ENCODE results near the gene MED12.

MED12 gene

DNA sequence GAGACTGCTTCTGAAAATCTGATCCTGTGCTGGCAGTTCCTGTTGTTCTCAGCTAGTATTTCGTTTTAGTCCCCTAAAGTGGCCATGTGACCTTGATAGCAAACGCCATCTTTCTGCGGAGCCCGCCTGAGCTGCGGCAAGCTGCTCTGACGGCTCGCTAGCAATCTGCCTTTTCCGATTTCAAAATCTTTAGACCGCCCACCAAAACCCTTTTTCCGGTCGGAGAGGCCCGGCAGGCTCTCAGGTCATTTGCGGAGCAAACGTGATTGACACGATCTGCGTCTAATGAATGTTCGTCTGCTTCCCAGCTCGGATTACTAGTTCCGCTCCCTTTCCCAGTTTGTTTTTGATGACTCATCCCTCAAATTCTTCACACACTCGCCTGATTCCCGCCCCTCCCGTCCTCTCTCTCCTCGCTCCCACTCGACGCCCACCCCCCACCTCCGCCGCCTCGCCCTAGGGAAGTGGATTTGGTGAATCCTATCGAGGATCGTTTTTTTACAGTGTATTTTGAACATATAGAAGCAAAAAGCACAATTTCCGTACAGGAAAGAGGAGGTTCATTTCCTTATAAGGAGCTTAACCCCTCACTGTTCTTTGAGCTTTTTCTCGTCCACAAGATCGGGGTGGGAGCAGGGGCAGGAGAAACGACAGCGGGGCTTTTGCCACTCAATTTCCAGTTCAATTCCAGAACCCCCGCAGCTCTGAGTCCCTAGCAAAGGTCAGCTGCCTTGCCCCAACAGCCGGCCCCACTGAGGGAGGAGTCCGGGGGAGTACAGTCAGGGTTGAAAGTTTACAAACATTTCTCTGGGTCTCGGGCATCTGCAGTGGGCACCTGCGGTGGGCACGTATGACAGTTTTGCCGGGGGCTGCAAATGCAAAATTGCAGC, 63.8 kb downstream of the MED12 start:
- H3K4me3 ChIP-seq (ENCODE audit: low read length): peak overlapping the region; percentile 57
- no peaks in the 10 kb centered on the region for H3K36me3 ChIP-seq (ENCODE audit: control insufficient read depth, low read depth, low read length)
- no peaks in the 10 kb centered on the region for H3K27me3 ChIP-seq (ENCODE audit: control insufficient read depth, insufficient read depth, low read length)
- H3K4me1 ChIP-seq (ENCODE audit: control insufficient read depth, low read depth, low read length): peaks cover 11% of the 10 kb centered on the region
- H3K27ac ChIP-seq (ENCODE audit: low read length): peak overlapping the region; percentile 95
- peak overlapping the region; percentile 73 for H3K9ac ChIP-seq (ENCODE audit: low read length)
- H3K9me3 ChIP-seq (ENCODE audit: control insufficient read depth, low read depth, low read length): peaks cover 5% of the 10 kb centered on the region

- peaks cover 5% of the 10 kb centered on the region for H3K9me3 ChIP-seq (ENCODE audit: control insufficient read depth, low read depth, low read length)
- H3K36me3 ChIP-seq (ENCODE audit: control insufficient read depth, low read depth, low read length): no peaks in the 10 kb centered on the region
- peaks cover 11% of the 10 kb centered on the region for H3K4me1 ChIP-seq (ENCODE audit: control insufficient read depth, low read depth, low read length)
- peak overlapping the region; percentile 83 for H3K27ac ChIP-seq (ENCODE audit: low read length)
- H3K27me3 ChIP-seq (ENCODE audit: control insufficient read depth, insufficient read depth, low read length): no peaks in the 10 kb centered on the region
- H3K4me3 ChIP-seq (ENCODE audit: low read length): peak overlapping the region; percentile 51
- H3K9ac ChIP-seq (ENCODE audit: low read length): peak overlapping the region; percentile 50
Measured at GRCh38 chrX:71182871-71183270, 64.5 kb downstream of the MED12 start.

- H3K36me3 ChIP-seq (ENCODE audit: control insufficient read depth, low read depth, low read length): no peaks in the 10 kb centered on the region
- no peak overlapping the region for H3K9ac ChIP-seq (ENCODE audit: low read length)
- peaks cover 5% of the 10 kb centered on the region for H3K9me3 ChIP-seq (ENCODE audit: control insufficient read depth, low read depth, low read length)
- H3K27ac ChIP-seq (ENCODE audit: low read length): peak overlapping the region; percentile 83
- peaks cover 11% of the 10 kb centered on the region for H3K4me1 ChIP-seq (ENCODE audit: control insufficient read depth, low read depth, low read length)
- H3K27me3 ChIP-seq (ENCODE audit: control insufficient read depth, insufficient read depth, low read length): no peaks in the 10 kb centered on the region
- no peak overlapping the region for H3K4me3 ChIP-seq (ENCODE audit: low read length)
Measured at GRCh38 chrX:71183341-71183740, 64.9 kb downstream of the MED12 start.

DNA sequence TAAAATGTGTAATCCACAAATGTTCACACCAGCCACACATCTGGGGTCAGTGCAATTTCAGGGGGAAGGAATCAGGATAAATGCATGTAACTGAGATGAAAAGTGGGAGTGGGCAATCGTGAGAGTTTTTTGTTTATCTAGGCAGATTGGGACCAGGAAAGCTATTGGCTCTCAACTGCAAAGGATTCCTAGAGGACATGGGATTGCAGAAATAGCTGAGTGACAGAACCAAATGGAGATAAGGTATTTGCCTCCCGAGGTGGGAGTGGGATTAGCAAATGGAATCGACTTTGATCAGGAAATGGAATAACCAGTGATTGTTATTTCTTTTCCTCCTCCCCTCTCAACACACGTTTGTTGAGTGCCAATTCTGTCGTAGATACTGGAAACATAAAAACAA, 65.7 kb downstream of the MED12 start:
- H3K27me3 ChIP-seq (ENCODE audit: control insufficient read depth, insufficient read depth, low read length): no peaks in the 10 kb centered on the region
- H3K9ac ChIP-seq (ENCODE audit: low read length): no peak overlapping the region
- peaks cover 11% of the 10 kb centered on the region for H3K4me1 ChIP-seq (ENCODE audit: control insufficient read depth, low read depth, low read length)
- no peaks in the 10 kb centered on the region for H3K36me3 ChIP-seq (ENCODE audit: control insufficient read depth, low read depth, low read length)
- H3K9me3 ChIP-seq (ENCODE audit: control insufficient read depth, low read depth, low read length): peaks cover 5% of the 10 kb centered on the region
- H3K4me3 ChIP-seq (ENCODE audit: low read length): no peak overlapping the region
- H3K27ac ChIP-seq (ENCODE audit: low read length): no peak overlapping the region

DNA sequence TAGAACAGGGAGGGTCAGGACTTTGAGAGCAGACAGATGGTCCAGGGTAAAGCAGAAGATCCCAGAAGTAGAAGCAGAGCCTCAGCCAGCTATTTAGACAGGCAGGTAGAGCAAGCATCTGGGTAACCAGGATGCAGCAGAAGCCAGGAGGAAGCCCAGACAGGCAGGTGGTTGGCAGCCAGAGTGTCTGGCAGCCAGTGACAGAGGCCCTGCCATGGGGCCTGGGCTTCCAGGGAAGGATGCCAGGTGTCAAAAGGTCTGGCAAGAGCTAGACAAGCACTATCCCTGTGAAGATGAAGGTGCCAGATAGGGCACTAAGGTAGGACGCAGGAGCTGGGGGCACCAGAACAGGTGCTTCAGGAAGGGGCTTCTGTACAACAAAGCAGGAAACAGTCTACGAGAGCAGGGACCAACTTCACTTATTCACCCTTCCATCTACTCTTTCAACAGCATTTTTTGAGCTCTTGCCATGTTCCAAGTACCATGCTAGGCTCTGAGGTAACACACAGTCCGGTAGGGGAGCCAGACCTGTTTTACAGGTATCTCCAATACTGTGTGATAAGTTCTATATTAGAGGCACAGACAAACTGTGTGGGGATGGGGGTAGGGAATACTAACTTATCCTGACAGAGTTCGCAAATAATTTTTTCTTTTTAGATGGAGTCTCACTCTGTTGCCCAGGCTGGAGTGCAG, 66.6 kb downstream of the MED12 start:
- Histone ChIP-seq H3K36me3 (ENCODE audit: control insufficient read depth, low read depth, low read length) (no peaks in the 10 kb centered on the region), H3K9ac (ENCODE audit: low read length) (no peak overlapping the region), H3K9me3 (ENCODE audit: control insufficient read depth, low read depth, low read length) (peaks cover 5% of the 10 kb centered on the region), H3K27ac (ENCODE audit: low read length) (no peak overlapping the region), H3K27me3 (ENCODE audit: control insufficient read depth, insufficient read depth, low read length) (no peaks in the 10 kb centered on the region), H3K4me3 (ENCODE audit: low read length) (no peak overlapping the region), H3K4me1 (ENCODE audit: control insufficient read depth, low read depth, low read length) (peaks cover 11% of the 10 kb centered on the region)

DNA sequence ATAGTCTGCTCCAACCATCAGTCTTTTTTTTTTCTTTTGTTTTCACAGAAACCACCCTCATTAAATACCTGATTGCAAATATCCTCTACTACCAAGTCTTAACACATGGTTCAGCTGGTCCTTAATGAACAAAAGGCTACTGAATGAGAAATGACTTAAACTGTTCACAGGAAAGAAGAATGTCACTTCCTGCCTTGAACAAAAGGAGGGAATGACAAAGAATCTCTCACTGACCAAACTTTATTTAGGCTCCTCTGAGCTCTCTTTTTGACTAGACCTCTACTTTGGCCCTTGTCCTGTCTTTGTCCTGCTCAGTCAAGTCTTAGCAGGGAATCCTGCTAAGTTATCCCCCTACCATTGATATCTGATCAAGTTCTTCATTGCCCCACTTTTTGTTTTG, 72.9 kb downstream of the MED12 start:
- Histone ChIP-seq H3K4me3 (ENCODE audit: low read length) (no peak overlapping the region), H3K9ac (ENCODE audit: low read length) (no peak overlapping the region), H3K36me3 (ENCODE audit: control insufficient read depth, low read depth, low read length) (no peaks in the 10 kb centered on the region), H3K4me1 (ENCODE audit: control insufficient read depth, low read depth, low read length) (peaks cover 4% of the 10 kb centered on the region), H3K27ac (ENCODE audit: low read length) (no peak overlapping the region), H3K27me3 (ENCODE audit: control insufficient read depth, insufficient read depth, low read length) (no peaks in the 10 kb centered on the region), H3K9me3 (ENCODE audit: control insufficient read depth, low read depth, low read length) (peaks cover 8% of the 10 kb centered on the region)

Measured in iPS-18a (cell line).